Rectal smooth muscle tissue (tissue), 1 donor: ENCODE results near the gene EIF1AX.
"Not testable (repeated sequence)": the region's sequence is repeated elsewhere in the genome, so short reads cannot be mapped to it uniquely, and the experiment has no call there.

Experiments
- H3K27ac ChIP-seq: one replicate; pipeline ENCODE4 v1.7.0; 2013; ENCODE audit warnings: low read depth, low read length, inconsistent platforms
- H3K27me3 ChIP-seq: one replicate; pipeline ENCODE4 v1.7.0; 2013; ENCODE audit warnings: low read length; ENCODE audit not compliant: control insufficient read depth, insufficient read depth
- H3K36me3 ChIP-seq: one replicate; pipeline ENCODE4 v1.7.0; 2013; ENCODE audit warnings: low read length; ENCODE audit not compliant: control insufficient read depth, insufficient read depth
- H3K4me1 ChIP-seq: one replicate; pipeline ENCODE4 v1.7.0; 2013; ENCODE audit warnings: low read length; ENCODE audit not compliant: control insufficient read depth, insufficient read depth
- H3K4me3 ChIP-seq: one replicate; pipeline ENCODE4 v1.7.0; 2013; ENCODE audit warnings: low read length
- H3K9ac ChIP-seq: one replicate; pipeline ENCODE4 v1.7.0; 2013; ENCODE audit warnings: low read length

The EIF1AX gene, protein sequence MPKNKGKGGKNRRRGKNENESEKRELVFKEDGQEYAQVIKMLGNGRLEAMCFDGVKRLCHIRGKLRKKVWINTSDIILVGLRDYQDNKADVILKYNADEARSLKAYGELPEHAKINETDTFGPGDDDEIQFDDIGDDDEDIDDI

DNA sequence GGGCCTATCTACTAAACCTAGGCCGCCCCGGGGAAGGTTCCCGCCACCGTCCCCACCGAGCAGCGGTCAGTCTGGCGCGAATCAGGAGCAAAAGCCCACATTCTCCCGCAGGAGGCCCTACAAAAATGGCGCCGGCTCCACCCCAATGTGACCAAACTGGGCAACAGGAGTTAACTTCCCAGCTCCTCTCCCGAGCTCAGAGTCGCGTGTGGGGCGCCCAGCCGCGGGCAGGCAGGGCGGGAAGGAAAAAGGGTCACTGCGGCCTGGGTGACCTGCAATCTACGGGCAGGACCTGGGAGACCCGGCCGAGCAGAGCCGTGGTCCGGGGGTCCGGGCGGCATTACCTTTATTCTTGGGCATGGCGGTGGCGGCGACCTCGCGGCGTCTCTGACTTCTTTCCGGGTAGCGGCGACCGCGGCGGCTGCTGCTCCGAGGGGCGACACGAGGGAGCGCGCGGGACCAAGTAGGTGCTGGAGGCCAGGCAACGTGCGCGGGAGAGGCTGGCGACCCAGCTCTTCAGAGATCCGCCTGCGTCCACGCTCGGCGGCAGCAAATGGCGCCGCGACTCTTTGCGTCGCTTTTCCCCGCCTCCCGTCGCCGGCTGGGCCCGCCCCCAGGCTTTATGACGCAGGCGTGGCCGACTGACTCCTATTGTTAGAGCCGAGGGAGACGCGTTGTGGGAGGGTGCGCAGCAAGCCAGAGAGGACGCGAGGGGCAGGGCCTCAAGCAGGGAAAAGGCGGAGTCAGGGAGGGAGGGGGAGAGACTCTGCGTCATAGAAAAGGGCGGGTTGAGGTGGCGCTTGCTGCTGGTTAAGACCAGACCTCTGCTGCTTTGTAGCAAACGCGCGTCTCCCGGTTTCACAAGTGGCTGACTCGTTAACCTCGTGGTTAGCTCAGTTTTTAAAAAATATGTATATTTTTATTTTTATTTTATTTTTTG lies at the start of gene EIF1AX:
Gene EIF1AX, minus strand, starts transcription at position 558 of the 940 bp plus-strand sequence. Its CDS starts 198 bp downstream, at position 360.
- Histone ChIP-seq H3K27ac (peak within 1 kb of the TSS; percentile 90), H3K4me3 (peak within 1 kb of the TSS; percentile 73), H3K36me3 (peaks cover 6% of the 10 kb centered on the region), H3K27me3 (no peaks in the 10 kb centered on the region), H3K4me1 (peaks cover 3% of the 10 kb centered on the region), H3K9ac (peak within 1 kb of the TSS; percentile 86)

DNA sequence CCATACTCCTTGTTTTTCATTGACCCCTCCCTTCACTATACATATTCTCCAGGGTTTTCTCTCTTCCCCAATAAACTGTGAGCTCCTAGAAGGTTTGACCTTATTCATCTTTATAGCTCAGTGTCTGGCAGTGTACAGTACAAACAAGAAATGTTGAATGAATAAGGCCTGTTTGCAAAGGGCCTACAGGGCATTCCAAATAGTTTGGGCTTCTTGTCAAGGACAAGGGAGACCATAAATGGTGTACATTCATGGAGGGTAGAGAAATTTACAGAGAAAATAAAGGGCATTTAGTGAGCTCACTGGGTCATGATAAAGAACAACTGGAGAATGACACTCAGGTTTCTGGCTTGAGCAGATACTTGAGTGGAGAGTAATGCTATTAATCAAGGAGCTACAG lies 47.5 kb upstream of the EIF1AX start:
- H3K27me3 ChIP-seq = no peaks in the 10 kb centered on the region
- no peaks in the 10 kb centered on the region for H3K4me1 ChIP-seq
- no peak overlapping the region for H3K27ac ChIP-seq
- no peak overlapping the region for H3K4me3 ChIP-seq
- H3K36me3 ChIP-seq = no peaks in the 10 kb centered on the region
- H3K9ac ChIP-seq = no peak overlapping the region

DNA sequence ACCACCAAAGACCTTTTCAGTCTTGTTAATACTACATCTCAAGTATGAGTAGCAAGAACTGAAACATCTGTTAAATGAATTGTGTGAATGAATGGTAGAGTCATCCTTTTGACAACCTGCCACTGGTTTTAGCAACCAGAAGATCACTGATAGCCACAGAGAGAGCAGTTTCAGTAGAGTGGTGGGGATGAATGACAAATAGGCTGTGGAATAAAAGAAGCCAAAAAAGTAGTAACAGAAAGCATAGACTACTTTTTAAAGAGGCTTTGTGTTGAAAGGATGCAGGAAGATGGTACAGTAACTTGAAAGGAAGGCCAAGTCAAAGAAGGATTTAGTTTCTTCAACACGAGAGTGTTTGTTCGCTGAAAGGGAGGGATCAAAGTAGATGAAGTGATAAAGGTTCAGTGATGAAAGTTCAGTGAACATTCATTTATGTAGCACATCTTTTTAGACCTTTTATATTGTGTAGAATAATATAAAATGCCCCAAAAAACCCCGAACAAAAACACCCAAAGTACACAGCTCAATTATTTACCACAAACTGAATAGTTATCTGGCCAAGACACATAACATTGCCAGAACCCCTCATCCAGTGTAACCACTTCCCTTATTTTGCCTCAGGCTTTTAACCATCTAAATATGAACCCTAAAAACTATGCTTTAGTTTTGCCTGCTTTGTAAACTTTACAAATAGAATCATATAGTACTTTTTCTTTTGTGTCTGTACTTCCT lies 40.1 kb upstream of the EIF1AX start:
- H3K9ac ChIP-seq = no peak overlapping the region
- no peaks in the 10 kb centered on the region for H3K27me3 ChIP-seq
- no peak overlapping the region for H3K27ac ChIP-seq
- H3K36me3 ChIP-seq = no peaks in the 10 kb centered on the region
- no peaks in the 10 kb centered on the region for H3K4me1 ChIP-seq
- H3K4me3 ChIP-seq = no peak overlapping the region

DNA sequence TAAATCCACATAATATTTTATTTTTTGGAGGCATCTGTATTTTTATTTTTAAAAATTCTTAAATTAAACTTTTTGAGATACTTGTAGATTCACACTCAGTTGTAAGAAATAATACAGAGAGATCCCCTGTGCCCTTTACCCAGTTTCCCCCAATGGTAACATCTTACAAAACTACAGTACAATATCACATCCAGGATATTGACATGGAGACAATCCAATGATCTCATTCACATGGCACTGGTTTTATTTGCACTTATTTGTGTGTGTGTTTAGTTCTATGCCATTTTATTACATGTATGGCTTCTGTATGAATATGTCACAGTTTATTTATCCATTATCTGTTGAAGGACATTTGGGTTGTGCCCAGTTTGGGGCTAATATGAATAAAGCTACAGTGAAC lies 35.5 kb upstream of the EIF1AX start:
- no peak overlapping the region for H3K4me3 ChIP-seq

DNA sequence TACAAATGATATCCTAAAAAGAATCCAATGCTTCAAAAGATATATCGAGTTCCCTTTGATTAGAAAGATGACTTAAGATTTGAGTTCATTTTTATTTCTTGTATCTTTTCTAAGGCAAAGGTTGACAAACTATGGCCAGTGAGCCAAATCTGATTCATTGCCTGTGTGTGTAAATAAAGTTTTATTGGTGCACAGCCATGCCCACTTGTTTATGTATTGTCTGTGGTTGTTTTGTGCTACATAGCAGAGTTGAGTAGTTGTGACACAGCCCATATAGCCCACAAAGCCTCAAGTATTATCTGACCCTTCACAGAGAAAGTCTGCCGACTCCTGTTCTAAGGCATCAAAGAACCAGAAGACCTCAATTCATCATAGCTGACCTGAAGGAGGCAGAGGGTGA lies 32.2 kb upstream of the EIF1AX start:
- H3K4me3 ChIP-seq = no peak overlapping the region
- H3K4me1 ChIP-seq = no peaks in the 10 kb centered on the region
- H3K27ac ChIP-seq = no peak overlapping the region
- no peaks in the 10 kb centered on the region for H3K27me3 ChIP-seq
- H3K36me3 ChIP-seq = peaks cover 3% of the 10 kb centered on the region
- no peak overlapping the region for H3K9ac ChIP-seq

More for the DNA sequence above, 35.5 kb upstream of the EIF1AX start:
- Histone ChIP-seq H3K9ac (no peak overlapping the region), H3K36me3 (peaks cover 3% of the 10 kb centered on the region), H3K27ac (no peak overlapping the region), H3K4me1 (no peaks in the 10 kb centered on the region), H3K27me3 (no peaks in the 10 kb centered on the region)

DNA sequence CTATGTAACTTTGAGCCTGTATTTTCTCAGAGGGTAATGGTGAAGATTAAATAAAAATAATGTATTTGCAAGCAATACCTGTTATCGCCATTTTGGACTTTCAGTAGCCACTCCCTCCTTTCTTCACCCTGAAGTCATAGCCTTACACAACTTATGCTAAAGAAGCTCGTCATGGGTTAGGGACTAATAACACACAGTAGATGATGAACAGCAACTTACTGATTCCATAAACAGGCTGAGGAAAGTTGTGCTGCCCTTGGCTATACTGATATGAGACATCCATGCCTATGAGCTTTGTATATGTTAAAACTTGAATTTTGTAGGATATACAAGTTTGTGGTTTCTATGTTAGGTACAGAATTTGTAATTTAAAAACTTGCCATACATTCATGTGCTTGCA lies 31.7 kb upstream of the EIF1AX start:
- Histone ChIP-seq H3K36me3 (peaks cover 3% of the 10 kb centered on the region), H3K9ac (no peak overlapping the region), H3K27ac (no peak overlapping the region), H3K4me1 (no peaks in the 10 kb centered on the region), H3K4me3 (no peak overlapping the region), H3K27me3 (no peaks in the 10 kb centered on the region)

DNA sequence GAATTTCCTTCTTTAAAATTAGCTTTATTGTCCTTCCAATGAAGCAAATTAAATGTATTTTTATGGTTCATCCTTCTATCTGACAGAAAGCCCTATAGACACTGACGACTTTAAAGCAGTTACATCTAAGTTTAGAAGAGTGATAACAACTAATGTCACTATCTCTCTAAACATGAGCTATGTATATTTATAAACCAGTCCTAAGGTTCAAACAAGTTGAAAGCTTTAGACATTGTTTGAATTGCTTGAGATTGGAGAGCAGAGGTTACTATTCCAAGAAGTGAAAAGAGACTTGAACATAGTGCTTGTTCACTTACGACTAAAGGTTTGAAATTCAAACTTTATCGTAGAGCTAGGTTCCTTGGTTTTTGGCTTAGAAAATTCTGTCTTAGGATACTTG lies 30.2 kb upstream of the EIF1AX start:
- Histone ChIP-seq H3K4me3 (no peak overlapping the region), H3K36me3 (peaks cover 5% of the 10 kb centered on the region), H3K27me3 (no peaks in the 10 kb centered on the region), H3K9ac (no peak overlapping the region), H3K27ac (no peak overlapping the region), H3K4me1 (no peaks in the 10 kb centered on the region)

DNA sequence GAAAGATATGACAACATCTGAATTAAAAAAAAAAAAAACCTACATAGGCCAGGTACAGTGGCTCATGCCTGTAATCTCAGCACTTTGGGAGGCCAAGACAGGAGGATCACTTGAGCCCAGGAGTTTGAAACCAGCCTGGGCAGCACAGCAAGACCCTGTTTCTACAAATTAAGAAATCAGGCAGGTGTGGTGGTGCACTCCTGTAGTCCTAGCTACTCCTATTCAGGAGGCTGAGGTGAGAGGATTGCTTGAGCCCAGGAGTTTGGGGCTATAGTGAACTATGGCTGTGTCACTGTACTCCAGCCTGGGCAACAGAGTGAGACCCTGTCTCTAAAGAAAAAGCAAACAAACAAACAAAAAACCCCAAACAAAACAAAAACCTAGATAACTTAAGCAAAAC lies 20.9 kb upstream of the EIF1AX start:
- not testable (repeated sequence) for H3K4me3 ChIP-seq, H3K27me3 ChIP-seq, H3K4me1 ChIP-seq, H3K36me3 ChIP-seq, H3K27ac ChIP-seq, H3K9ac ChIP-seq

DNA sequence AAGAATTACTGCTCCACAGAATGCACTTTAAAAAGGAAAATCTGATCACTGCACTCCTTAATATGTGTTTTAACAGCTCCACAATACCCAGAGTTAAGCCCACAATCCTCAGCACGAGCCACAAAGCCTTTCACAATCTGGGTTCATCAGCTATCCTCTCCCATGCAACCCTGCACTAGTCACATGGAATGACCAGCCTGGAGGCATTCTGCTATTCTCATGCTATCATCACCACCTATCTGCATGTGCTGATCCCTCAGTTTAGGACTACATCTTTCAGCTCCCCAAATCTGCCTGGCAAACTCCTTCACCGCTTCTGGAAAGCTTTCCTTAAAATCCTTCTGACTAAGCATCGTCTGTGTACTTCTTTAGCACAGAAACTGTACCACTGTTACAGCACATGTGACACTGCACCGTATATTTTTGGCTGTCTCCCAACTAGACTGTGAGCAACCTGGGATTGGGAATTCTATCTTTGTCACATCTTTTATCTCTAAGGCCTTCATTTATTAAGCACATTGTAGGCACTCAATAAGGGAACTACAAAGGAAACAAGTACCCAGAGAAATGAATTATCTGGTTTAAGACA lies 18.3 kb upstream of the EIF1AX start:
- Histone ChIP-seq H3K36me3 (no peaks in the 10 kb centered on the region), H3K27ac (no peak overlapping the region), H3K4me1 (no peaks in the 10 kb centered on the region), H3K27me3 (no peaks in the 10 kb centered on the region), H3K4me3 (no peak overlapping the region), H3K9ac (no peak overlapping the region)

DNA sequence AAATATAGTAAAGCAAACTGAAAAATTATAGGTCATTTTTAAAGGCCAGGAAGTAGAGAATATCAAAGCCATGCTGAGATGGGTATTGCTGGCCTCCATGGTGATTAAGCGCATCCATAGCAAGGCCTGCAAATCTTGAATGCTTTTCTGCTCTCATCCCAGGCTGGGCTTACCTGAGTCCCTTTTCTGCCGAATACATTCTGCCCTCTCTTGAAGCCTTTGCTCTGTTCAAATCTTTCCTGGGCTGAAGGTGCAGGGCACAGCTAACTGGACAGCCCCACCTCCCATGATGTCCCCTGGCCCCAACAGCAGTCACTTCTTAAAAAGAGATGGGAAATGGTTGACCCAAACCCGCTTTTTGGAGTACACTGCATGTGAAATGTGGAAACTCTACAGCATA lies 10.1 kb upstream of the EIF1AX start:
- H3K9ac ChIP-seq = no peak overlapping the region
- H3K4me3 ChIP-seq = no peak overlapping the region
- H3K27me3 ChIP-seq = no peaks in the 10 kb centered on the region
- no peak overlapping the region for H3K27ac ChIP-seq
- H3K4me1 ChIP-seq = no peaks in the 10 kb centered on the region
- H3K36me3 ChIP-seq = no peaks in the 10 kb centered on the region

DNA sequence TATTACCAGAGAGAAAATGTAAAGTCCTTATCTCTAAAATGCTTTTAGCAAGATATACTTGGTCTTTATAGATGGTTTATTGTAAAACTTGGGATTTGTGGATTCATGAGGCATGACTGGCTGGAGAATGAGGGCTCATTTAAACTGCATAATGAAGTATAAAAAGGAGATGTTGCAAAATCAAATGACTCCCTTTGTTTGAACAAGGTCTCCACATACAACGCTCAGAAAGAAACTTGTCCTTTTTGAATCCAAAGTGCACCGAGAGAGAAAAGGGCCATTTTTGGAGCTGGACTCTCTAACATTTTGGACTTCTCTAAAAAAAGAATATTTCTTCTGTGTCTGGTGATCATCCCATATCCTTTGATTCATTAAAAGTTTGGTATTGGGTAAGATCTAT lies 7.7 kb upstream of the EIF1AX start:
- H3K4me3 ChIP-seq = no peak overlapping the region
- H3K9ac ChIP-seq = no peak overlapping the region
- H3K36me3 ChIP-seq = no peaks in the 10 kb centered on the region
- no peaks in the 10 kb centered on the region for H3K27me3 ChIP-seq
- H3K4me1 ChIP-seq = no peaks in the 10 kb centered on the region
- no peak overlapping the region for H3K27ac ChIP-seq

DNA sequence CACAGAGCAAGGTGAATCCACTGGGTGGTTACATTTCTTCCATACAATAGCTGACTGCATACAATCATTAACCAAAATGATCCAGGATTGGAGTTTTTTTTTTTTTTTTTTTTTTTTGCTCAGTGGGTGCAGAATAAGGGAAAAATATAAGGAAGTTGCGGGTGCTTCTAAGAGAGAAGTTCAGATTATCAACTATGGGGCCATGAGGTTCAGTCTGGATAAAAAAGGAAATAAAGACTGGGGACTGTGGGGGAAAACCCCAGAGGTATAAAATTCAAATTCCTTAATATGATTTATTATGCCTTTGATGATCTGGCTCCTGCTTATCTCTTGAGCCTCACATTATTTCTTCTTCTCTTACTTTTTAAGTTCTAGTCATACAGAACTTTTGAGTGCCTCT lies 5.9 kb upstream of the EIF1AX start:
- no peaks in the 10 kb centered on the region for H3K27me3 ChIP-seq
- H3K27ac ChIP-seq = no peak overlapping the region
- no peaks in the 10 kb centered on the region for H3K36me3 ChIP-seq
- no peak overlapping the region for H3K9ac ChIP-seq
- H3K4me3 ChIP-seq = no peak overlapping the region
- H3K4me1 ChIP-seq = no peaks in the 10 kb centered on the region
